Endothelial cell of umbilical vein (primary cell): ENCODE results near the gene CD37. TPM values are rescaled to one million over a fixed set of nuclear protein-coding genes. Genes with fewer than 3 reads are reported as not detected.
"Not testable (repeated sequence)": the region's sequence is repeated elsewhere in the genome, so short reads cannot be mapped to it uniquely, and the experiment has no call there.

Experiments
- BruUV-seq: library from RNA; stranded (reverse); fragments of 400-500 nt; replicated peaks from 2 replicates; lab custom pipeline; 2021; lab: Mats Ljungman, UMichigan
- CTCF ChIA-PET: fragments of 300-600, 350-600 bp; sonication (Branson Sonifier 250); formaldehyde crosslinking; loops from one replicate; lab custom pipeline; 2021; ENCODE audit warnings: antibody characterized with exemption, inconsistent platforms; lab: Charles Lee
- POLR2A ChIA-PET: fragments of 300-600, 350-600 bp; sonication (Branson Sonifier 250); formaldehyde crosslinking; loops from one replicate; lab custom pipeline; 2021; ENCODE audit warnings: antibody characterized with exemption, inconsistent platforms; lab: Charles Lee
- DNase-seq: peaks from one replicate; pipeline ENCODE4 v3.0.0-alpha.2; 2011; ENCODE audit warnings: low read depth, low spot score
- FAIRE-seq: peaks from 2 replicates; lab custom pipeline; 2011; peaks lifted over from hg19 to GRCh38; lab: Jason Lieb, UNC
- H2AFZ ChIP-seq: 2 replicates; pipeline ENCODE4 v1.6.0; 2012; ENCODE audit warnings: low read depth, low read length, control low read depth, inconsistent platforms
- H3K27ac ChIP-seq: 2 replicates; pipeline ENCODE4 v1.5.1; 2011; ENCODE audit warnings: low read depth, mild to moderate bottlenecking, control low read depth, low read length, moderate library complexity; ENCODE audit not compliant: insufficient read depth
- H3K27me3 ChIP-seq, 2 experiments: 2 replicates each; pipeline versions ENCODE4 v1.6.0 to v1.6.1; 2011; ENCODE audit warnings: low read length in 2 of 2, mixed read lengths in 1 of 2; ENCODE audit not compliant: control insufficient read depth in 2 of 2, insufficient read depth in 2 of 2
- H3K36me3 ChIP-seq, 2 experiments: 2 replicates in 1 of 2; 3 replicates in 1 of 2; pipeline ENCODE4 v1.5.1; 2011; ENCODE audit warnings: low read length in 2 of 2, mild to moderate bottlenecking in 1 of 2, moderate library complexity in 1 of 2; ENCODE audit not compliant: control insufficient read depth in 2 of 2, insufficient read depth in 2 of 2; ENCODE audit errors: extremely low read depth in 1 of 2
- H3K4me1 ChIP-seq: 3 replicates; pipeline ENCODE4 v1.5.1; 2011; ENCODE audit warnings: mild to moderate bottlenecking, low read length; ENCODE audit not compliant: control insufficient read depth, insufficient read depth; ENCODE audit errors: extremely low read depth
- H3K4me2 ChIP-seq: 2 replicates; pipeline ENCODE4 v1.6.1; 2011; ENCODE audit warnings: low read length, control low read depth, mixed read lengths; ENCODE audit not compliant: insufficient read depth
- H3K4me3 ChIP-seq, 3 experiments: fragments of 200-600 bp in 1 of 3; sonication (generic), shearing (Covaris generic) in 1 of 3; replicated peaks in 1 of 3; 2 replicates each; pipeline ENCODE4 v1.5.1; 2011 to 2016; ENCODE audit warnings: control low read depth in 3 of 3, low read length in 3 of 3, mild to moderate bottlenecking in 2 of 3, inconsistent platforms in 1 of 3, low read depth in 1 of 3, moderate library complexity in 1 of 3; ENCODE audit not compliant: insufficient read depth in 1 of 3
- H3K79me2 ChIP-seq: 2 replicates; pipeline ENCODE4 v1.6.0; 2012; ENCODE audit warnings: low read length, inconsistent platforms; ENCODE audit not compliant: control insufficient read depth, insufficient read depth
- H3K9ac ChIP-seq: replicated peaks from 2 replicates; pipeline ENCODE3; 2011; ENCODE audit warnings: low read length, control low read depth; ENCODE audit not compliant: insufficient read depth; ENCODE audit errors: extremely low read depth
- H3K9me1 ChIP-seq: replicated peaks from 3 replicates; pipeline ENCODE4 v1.6.0; 2011; ENCODE audit warnings: mild to moderate bottlenecking, low read length; ENCODE audit not compliant: control insufficient read depth, insufficient read depth; ENCODE audit errors: extremely low read depth
- H3K9me3 ChIP-seq: replicated peaks from 2 replicates; pipeline ENCODE4 v1.5.1; 2012; ENCODE audit warnings: low read length, inconsistent platforms; ENCODE audit not compliant: control insufficient read depth, insufficient read depth
- H4K20me1 ChIP-seq: replicated peaks from 2 replicates; pipeline ENCODE3; 2011; ENCODE audit warnings: mild to moderate bottlenecking, low read length; ENCODE audit not compliant: control insufficient read depth, insufficient read depth; ENCODE audit errors: extremely low read depth
- CTCF ChIP-seq, 2 donors: IDR thresholded peaks; 1 replicate in 1 of 2; 2 replicates in 1 of 2; pipeline ENCODE4 v1.5.1; 2011; ENCODE audit warnings: low read length in 2 of 2, mild to moderate bottlenecking in 2 of 2, moderate library complexity in 2 of 2, control low read depth in 1 of 2, inconsistent platforms in 1 of 2, low read depth in 1 of 2; ENCODE audit not compliant: insufficient read depth in 1 of 2; ENCODE audit errors: extremely low read depth in 1 of 2
- FOS ChIP-seq: IDR thresholded peaks from 2 replicates; pipeline ENCODE4 v1.6.1; 2011; ENCODE audit warnings: mild to moderate bottlenecking, low read length, moderate library complexity, borderline replicate concordance; ENCODE audit not compliant: insufficient read depth
- GATA2 ChIP-seq: IDR thresholded peaks from 2 replicates; pipeline ENCODE4 v1.7.0; 2011; ENCODE audit warnings: low read depth, mild to moderate bottlenecking, moderate library complexity, mixed read lengths, low read length; ENCODE audit not compliant: insufficient read length, insufficient read depth
- MAX ChIP-seq: IDR thresholded peaks from 2 replicates; pipeline ENCODE4 v1.6.1; 2011; ENCODE audit not compliant: insufficient read depth, insufficient read length
- POLR2AphosphoS5 ChIP-seq: IDR thresholded peaks from 2 replicates; pipeline ENCODE4 v1.6.1; 2012; ENCODE audit warnings: low read depth, mild to moderate bottlenecking, control low read depth, low read length, moderate library complexity; ENCODE audit not compliant: insufficient read depth
- dilution Hi-C: fragments of 300-500 bp; cut with MboI; formaldehyde crosslinking; loops from one replicate; pipeline ENCODE4 v1.15.0; 2019; ENCODE audit warnings: low sequenced_read_pairs; ENCODE audit not compliant: extremely low pct_ligation_motif_present
- intact Hi-C: fragments of 100-400 bp; cut with micrococcal nuclease; formaldehyde crosslinking; loops from one replicate; pipeline ENCODE4 v1.10.0; 2022
- polyA plus RNA-seq, 4 experiments: library from polyadenylated mRNA; depleted of rRNA in 3 of 4; stranded (reverse) in 3 of 4; unstranded in 1 of 4; fragments of >200 nt; gene quantifications; 2 replicates each; pipeline versions ENCODE4 v1.2.1 to v1.2.3, GENCODE V29; 2011 to 2012; ENCODE audit warnings: missing spikeins in 1 of 4
- total RNA-seq: library from RNA; stranded (reverse); gene quantifications from 2 replicates; pipeline ENCODE4 v1.2.3, GENCODE V29; 2021

CD37 gene
- total and polyA plus RNA-seq, 2 donors (not counting 3 experiments of a cell fraction or from before 2014, with no cell fraction given): not detected

GRCh38 chr19:49331187-49331586, 4.0 kb upstream of the CD37 start:
- FAIRE-seq, DNase-seq, H3K27ac ChIP-seq, H3K36me3 ChIP-seq, POLR2A ChIA-PET, H2AFZ ChIP-seq, H4K20me1 ChIP-seq, H3K79me2 ChIP-seq, H3K9me1 ChIP-seq, H3K9me3 ChIP-seq, H3K4me2 ChIP-seq, H3K4me1 ChIP-seq, dilution Hi-C loops, intact Hi-C loops, H3K4me3 ChIP-seq, H3K9ac ChIP-seq, H3K27me3 ChIP-seq, BruUV-seq: not testable (repeated sequence)
- CTCF ChIA-PET: interaction anchor here (0.6 to 1.6 kb wide), 2 partner anchors 30 to 32 kb away, joined by 3 read pairs; no protein-coding TSS in a partner anchor

- POLR2A ChIA-PET: no interaction called here
- no peaks in the 10 kb centered on the region for H3K9me3 ChIP-seq
- peak; percentile 40 for DNase-seq
- no peak overlapping the region for H2AFZ ChIP-seq
- TF ChIP-seq POLR2AphosphoS5 (no peak), MAX (peak; percentile 68), GATA2 (no peak), CTCF (IDR thresholded peaks at IDR 0.05; ENCODE audit: extremely low read depth in 1 of 2, insufficient read depth in 1 of 2, low read depth in 1 of 2, low read length in 2 of 2) (no peak), FOS (no peak)
- H3K4me2 ChIP-seq: no peak overlapping the region
- H3K27me3 ChIP-seq: no peaks in the 10 kb centered on the region
- BruUV-seq: no TSS peak
- H3K27ac ChIP-seq: no peak overlapping the region
- no peaks in the 10 kb centered on the region for H3K79me2 ChIP-seq
- no peaks in the 10 kb centered on the region for H4K20me1 ChIP-seq
- peaks cover 5% of the 10 kb centered on the region for H3K4me1 ChIP-seq
- dilution Hi-C loops (no loop called here), intact Hi-C loops (no loop called here)
- CTCF ChIA-PET: interaction anchor here (0.6 kb wide), 1 partner anchor 32 kb away, joined by 3 read pairs; no protein-coding TSS in a partner anchor
- H3K36me3 ChIP-seq: no peaks in the 10 kb centered on the region
- H3K9me1 ChIP-seq: no peaks in the 10 kb centered on the region
- no peak overlapping the region for H3K4me3 ChIP-seq
- H3K9ac ChIP-seq: no peak overlapping the region
- FAIRE-seq: peak; percentile 91
These were observed 3.6 kb upstream of the CD37 start for GRCh38 chr19:49331616-49332055.

GRCh38 chr19:49332691-49333417, 2.4 kb upstream of the CD37 start:
- intact Hi-C loops, H3K79me2 ChIP-seq, H3K36me3 ChIP-seq, POLR2A ChIA-PET, H3K9ac ChIP-seq, BruUV-seq, H3K9me1 ChIP-seq, H3K27ac ChIP-seq, H3K4me3 ChIP-seq, DNase-seq, H4K20me1 ChIP-seq, FAIRE-seq, H3K9me3 ChIP-seq, H3K4me2 ChIP-seq, H2AFZ ChIP-seq, CTCF ChIA-PET, dilution Hi-C loops, H3K27me3 ChIP-seq, H3K4me1 ChIP-seq: not testable (repeated sequence)
